Astrocyte of the cerebellum (primary cell): ENCODE measurements around the gene PLPPR4.
"Not testable (repeated sequence)": the region's sequence is repeated elsewhere in the genome, so short reads cannot be mapped to it uniquely, and the experiment has no call there.

ENCODE experiments used
- DNase-seq: peaks from one replicate; pipeline ENCODE4 v3.0.0-alpha.2; 2011; ENCODE audit warnings: low read depth
- H3K4me3 ChIP-seq: 2 replicates; pipeline ENCODE4 v1.5.1; 2011; ENCODE audit warnings: mild to moderate bottlenecking, low read depth, low read length, moderate library complexity
- CTCF ChIP-seq: IDR thresholded peaks from 2 replicates; pipeline ENCODE4 v1.5.1; 2012; ENCODE audit warnings: low read length, low read depth, moderate library complexity, mild to moderate bottlenecking; ENCODE audit errors: missing control alignments
- in situ Hi-C: cut with HindIII; loops from 2 replicates; pipeline ENCODE4 v1.10.0; 2017; ENCODE audit warnings: low sequenced_read_pairs

PLPPR4 gene

DNA sequence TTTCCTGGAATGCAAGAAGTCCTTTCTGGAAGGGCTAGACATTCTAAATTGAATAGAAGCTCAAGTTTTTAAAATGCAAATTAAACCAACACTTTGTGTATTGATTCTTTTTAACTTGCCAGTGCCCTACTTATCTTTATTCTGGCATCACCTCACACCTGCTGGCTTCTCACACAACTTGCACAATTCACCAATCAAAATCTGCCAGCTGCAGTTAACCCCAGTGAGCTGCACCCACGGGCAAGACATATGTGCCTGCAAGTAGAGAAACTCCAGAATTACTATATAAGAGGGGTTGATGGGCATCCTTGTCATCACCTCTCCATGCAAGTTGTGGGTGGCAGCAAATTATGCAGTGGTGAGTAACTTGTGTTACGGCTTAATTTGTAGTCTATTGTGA is 11.7 kb upstream of the PLPPR4 start:
- in situ Hi-C loops = no loop called here
- no peak for TF ChIP-seq CTCF
- H3K4me3 ChIP-seq = no peak overlapping the region
- DNase-seq = no peak

DNA sequence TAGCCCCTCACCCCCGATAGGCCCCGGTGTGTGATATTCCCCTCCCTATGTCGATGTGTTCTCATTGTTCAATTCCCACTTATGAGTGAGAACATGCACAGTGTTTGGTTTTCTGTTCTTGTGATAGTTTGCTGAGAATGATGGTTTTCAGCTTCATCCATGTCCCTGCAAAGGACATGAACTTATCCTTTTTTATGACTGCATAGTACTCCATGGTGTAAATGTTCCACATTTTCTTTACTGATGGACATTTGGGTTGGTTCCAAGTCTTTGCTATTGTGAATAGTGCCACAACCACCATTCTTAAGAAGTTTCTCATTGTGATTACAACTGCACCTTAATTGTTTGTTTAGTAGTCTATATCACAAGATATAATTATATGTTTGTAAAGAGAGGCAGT is 3.9 kb upstream of the PLPPR4 start:
- DNase-seq, H3K4me3 ChIP-seq, in situ Hi-C loops: not testable (repeated sequence)

DNA sequence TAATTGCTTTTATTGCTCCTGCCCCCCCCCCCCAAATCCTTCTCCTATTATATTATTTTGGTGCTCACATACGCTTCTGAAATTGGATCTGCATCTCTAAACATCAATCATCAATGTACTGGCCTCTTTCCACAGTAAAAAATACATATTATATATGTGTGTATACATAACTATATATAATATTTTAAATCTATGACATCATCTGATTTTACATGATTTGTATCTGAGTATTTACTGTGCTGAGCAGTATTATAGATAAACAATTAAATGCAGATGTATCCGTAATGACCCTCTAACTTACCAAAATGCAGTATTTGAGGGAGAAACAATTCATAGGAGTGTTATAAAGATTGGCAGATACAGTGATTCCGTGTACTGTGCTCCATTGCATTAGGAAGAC is 832 bp downstream of the PLPPR4 start:
- DNase-seq = no peak
- TF ChIP-seq CTCF = no peak
- in situ Hi-C loops = no loop called here
- no peak overlapping the region for H3K4me3 ChIP-seq

DNA sequence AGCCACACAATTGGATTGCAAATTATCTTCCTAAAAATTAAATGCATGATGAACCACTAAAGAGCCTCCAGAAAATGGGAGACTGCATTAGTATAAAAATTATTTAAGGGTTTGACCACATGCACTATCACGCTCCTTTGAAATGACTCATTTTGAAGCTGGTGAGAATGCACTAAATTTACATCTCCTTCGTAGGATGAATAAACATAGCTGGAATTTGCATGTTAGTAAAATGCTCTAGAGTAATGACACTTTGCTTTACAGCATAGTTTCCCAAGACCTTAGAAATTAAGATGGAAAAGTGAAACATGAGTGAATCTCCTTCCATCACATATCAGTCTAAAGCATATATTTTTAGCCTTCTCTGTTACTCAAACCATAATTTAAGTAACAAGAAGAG is 2.4 kb downstream of the PLPPR4 start:
- H3K4me3 ChIP-seq = no peak overlapping the region
- no peak for TF ChIP-seq CTCF
- in situ Hi-C loops = no loop called here
- peak; percentile 62 for DNase-seq

DNA sequence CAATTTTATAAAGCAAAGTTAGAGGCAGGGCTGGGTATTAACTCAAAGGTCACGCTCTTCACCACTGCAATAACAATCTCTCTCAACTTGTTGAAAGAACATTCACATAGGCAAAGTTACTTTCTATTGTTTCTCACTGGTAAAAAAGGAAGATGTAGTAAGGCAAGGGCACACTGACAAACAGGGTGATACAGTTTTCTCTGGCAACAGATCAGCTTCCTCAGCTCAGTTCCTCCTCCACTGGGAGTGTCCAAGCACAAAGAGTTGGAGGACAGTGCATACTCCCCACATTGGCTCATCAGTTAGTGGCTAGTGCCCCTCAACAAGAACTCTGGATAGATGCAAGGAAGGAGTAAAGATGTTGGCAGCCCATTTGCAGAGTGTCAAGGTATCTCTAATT is 3.7 kb downstream of the PLPPR4 start:
- no peak overlapping the region for H3K4me3 ChIP-seq
- in situ Hi-C loops = no loop called here
- TF ChIP-seq CTCF = no peak
- no peak for DNase-seq

- no peak overlapping the region for H3K4me3 ChIP-seq
- TF ChIP-seq CTCF = no peak
- in situ Hi-C loops = no loop called here
- DNase-seq = no peak
Observed at GRCh38 chr1:99269321-99269720, 5.0 kb downstream of the PLPPR4 start.

GRCh38 chr1:99270646-99271045 is 6.4 kb downstream of the PLPPR4 start:
- in situ Hi-C loops = no loop called here
- H3K4me3 ChIP-seq = no peak overlapping the region
- no peak for TF ChIP-seq CTCF
- DNase-seq = no peak
